Activated T-helper 1 cell treated with anti-CD3 and anti-CD28 coated beads, Interleukin-2, amount 50 U/mL, for 16 hours (primary cell): ENCODE results near the gene YWHAG.
A peak's percentile ranks its signal among the peaks of the same experiment; 100 is the strongest.
"Not testable (repeated sequence)": the region's sequence is repeated elsewhere in the genome, so short reads cannot be mapped to it uniquely, and the experiment has no call there.

Experiments used
- DNase-seq, 2 donors: peaks; one replicate each; pipeline ENCODE4 v3.0.0-alpha.2; 2020; ENCODE audit warnings: low read depth in 1 of 2, low spot score in 1 of 2

The YWHAG gene

DNA sequence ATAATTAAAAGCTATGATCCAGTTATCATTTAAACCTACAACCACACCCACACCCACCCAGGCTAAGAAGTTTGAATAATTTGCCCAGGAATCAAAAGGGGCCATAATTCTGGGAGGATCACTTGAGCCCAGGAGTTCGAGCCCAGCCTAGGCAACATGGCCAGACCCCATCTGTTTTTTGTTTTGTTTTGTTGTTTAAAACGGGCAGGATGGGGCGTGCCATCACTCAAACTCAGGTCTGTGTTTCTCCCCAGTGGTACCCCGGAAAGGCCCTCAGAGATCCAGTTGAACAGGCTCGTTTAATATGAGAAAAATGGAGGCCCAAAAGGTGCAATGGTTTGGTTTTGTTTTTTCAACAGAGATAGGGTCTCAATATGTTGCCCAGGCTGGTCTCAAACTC, 33.0 kb downstream of the YWHAG start:
- DNase-seq = no peak

DNA sequence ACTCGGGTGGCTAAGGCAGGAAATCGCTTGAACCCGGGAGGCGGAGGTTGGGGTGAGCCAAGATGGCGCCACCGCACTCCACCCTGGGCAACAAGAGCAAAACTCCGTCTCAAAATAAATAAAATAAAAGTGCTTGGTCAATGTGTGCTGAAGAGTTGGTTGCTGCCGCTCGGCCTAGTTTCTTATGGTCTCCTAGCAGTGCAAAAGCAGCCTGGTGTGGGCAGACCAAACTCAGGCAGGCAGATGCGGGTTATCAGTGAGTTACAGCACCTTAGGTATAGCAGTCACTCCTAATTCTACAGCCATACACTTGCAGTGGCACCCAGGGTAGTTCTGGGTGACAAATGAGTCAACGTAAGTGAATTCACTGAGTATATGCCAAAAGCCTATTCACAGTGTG, 33.7 kb downstream of the YWHAG start:
- DNase-seq = no peak

DNA sequence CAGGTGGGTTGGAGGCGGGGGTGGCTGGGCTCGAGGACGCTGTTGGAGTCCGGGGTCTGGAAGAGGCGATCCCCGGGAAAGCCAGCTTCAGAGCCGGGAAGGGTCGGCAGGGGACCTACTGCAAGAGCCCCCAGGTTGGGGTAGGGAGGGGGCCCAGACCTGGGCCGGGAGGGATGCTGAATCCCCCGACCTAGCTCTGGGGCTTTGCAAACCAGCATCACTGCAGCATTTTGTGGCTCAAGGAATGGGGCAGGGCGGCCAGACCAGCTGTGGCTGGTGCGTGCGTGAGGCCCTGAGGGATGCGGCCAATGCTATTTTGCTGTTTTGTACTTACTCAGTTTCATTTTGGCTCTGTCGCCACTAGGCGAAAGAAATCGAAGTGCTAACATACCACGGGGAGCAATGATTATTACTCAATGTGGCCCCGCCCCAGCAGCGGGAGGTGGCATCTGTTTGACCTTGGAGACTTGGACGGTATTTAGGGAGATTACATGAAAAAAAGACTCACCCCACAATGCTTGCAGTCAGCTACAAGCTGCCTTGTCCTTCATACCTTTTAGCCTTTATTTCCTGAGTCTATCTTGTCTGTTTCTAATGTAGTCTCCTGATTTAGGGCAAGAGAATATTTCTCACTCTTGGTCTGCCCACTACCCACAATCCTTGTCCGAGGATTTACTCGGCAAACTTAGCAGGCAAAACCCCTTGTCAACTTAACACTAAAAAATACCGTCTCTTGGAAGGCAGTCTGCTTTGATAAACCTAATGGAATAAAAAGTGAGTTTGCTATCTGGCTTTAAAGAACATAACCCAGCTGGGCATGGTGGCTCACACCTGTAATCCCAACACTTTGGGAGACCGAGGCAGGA, 40.1 kb downstream of the YWHAG start:
- DNase-seq = peak; percentile 26 to 40

DNA sequence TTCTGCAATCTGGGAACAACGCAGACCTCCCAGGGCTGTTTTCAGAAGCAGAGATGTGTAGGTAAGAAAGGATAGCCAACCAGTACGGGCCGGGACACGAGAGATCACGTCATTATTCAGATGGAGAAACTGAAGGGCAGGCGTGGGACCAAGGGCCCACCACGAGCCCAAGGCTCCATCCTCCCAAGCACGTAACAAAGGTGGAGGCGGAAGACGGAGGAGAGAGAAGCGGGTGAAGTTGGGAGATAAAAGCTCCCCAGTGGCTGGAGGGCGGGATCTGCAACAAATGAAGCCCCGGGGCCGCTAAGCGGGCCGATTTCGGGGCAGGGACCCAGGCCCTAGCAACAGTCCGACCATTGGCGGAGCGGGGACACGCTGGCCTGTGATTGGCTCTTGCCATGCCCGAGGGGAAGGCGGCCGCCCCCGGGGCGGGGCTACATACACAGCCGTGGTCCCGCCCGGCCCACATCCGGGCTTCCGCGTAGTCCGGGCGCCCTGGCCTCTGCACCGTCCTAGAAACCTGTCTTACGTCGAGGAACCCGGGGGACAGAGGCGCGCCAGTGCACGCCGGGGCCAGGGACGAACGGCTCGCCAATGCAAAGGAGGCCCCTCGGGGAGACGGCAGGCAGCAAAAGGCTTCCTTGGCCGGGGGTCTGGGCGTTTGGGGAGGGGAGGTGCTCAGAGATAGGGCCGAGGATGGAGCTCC, 40.9 kb downstream of the YWHAG start:
- DNase-seq = peak; percentile 90 to 93

DNA sequence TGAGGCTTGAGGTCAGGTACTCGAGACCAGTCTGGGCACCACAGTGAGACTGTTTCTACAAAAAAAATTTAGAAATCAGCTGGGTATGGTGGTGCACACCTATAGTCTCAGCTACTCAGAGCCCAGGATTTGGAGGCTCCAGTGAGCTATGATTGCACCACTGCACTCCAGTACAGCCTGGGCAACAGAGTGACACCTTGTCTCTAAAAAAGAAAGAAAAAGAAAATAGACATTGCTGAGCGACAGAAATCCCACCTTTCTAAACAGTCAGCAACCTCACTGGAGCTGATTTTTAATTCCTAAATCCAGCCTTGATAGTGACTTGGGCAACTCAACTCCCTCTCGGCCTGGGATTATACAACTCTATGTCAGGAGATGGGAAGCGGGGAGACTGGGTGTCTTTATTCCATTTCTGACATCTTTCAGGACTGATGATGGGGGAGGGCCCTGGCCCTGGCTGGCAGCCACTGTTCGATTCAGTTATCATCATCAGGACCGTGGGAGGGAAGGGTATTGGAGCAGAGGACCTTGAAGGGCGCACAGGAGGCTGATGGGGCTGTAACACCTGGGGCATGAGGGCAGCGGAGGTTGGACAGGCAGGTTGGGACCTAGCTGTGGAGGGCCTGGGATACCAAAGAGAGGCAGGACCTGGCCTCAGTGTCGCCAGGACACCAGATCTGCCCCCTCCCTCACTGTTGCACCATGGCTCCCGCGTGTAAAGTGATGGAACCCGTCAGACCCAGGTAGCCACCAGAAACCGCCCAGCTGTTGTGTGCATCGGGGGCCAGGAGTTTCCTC, 41.6 kb downstream of the YWHAG start:
- DNase-seq = no peak

DNA sequence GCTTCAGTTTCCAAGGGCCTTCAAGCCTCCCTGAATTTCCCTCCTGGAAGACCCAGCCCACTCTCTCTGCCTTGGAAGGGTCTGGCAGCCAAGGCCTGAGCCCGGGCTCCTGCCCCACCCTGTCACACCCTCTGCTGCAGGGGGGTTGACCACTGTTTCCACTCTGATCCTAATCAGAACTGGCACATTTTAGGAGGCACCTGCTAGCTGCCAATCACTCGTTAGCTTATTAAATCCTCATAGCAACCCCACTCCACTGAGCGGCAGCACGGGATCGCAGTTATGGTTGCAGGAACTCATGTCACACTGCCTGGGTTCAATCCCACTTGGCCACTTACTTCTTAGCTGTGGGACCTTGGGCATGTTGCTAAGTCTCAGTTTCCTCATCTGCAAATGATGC, 43.4 kb downstream of the YWHAG start:
- DNase-seq = no peak

DNA sequence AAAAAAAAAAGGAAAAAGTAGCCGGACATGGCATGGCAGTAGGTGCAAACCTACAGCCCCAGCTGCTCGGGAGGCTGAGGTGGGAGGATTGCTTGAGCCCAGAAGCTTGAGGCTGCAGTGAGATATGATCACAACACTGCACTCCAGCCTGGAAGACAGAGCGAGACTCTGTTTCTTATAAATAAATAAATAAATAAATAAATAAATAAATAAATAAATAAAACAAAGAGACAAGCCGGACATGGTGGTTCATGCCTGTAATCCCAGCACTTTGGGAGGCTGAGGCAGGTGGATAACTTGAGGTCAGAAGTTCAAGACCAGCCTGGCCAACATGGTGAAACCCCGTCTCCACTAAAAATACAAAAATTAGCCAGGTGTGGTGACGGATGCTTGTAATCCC, 44.1 kb downstream of the YWHAG start:
- DNase-seq = not testable (repeated sequence)

DNA sequence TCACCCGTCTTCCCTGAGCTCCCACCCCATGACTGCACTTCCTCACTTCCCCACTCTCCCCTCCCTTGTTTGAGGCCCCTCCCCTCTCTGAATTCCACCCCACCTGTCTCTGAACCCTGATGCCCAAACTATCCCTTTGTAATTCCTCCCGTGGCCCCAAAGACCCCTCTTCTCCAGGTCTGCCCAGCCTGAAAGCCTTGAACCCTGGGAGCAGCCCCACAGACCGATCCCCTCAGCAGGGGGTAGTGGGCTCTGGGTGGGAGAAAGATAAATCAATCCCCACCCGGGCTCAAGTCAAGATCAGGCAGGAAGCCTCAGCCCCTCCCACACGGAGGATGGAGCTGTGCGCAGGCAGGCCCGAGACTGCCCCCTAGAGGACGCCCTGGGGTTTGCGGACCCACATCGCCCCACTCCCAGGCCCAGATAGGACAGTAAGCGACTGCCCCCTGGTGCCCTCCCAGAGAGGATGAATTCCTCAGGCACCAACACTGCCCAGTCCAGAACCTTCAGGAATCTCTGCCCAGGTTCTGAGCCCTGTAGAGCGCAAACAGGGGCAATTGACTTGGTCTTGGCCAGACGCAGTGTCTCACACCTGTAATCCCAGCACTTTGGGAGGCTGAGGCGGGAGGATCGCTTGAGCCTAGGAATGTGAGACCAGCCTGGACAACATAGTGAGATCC, 44.6 kb downstream of the YWHAG start:
- peak; percentile 93 to 96 for DNase-seq

DNA sequence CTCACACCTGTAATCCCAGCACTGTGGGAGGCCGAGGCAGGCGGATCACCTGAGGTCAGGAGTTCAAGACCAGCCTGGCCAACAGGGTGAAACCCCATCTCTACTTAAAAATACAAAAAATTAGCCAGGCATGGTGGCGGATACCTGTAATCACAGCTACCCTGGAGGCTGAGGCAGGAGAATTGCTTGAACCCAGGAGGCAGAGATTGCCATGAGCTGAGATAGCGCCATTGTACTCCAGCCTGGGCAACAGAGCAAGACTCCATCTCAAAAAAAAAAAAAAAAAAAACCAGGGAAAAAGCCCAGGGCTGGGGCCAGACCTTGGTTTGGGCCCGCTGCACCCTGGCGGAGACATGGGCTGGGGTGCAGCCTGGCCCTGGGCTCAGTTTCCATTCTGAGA, 47.0 kb downstream of the YWHAG start:
- DNase-seq = not testable (repeated sequence)

DNA sequence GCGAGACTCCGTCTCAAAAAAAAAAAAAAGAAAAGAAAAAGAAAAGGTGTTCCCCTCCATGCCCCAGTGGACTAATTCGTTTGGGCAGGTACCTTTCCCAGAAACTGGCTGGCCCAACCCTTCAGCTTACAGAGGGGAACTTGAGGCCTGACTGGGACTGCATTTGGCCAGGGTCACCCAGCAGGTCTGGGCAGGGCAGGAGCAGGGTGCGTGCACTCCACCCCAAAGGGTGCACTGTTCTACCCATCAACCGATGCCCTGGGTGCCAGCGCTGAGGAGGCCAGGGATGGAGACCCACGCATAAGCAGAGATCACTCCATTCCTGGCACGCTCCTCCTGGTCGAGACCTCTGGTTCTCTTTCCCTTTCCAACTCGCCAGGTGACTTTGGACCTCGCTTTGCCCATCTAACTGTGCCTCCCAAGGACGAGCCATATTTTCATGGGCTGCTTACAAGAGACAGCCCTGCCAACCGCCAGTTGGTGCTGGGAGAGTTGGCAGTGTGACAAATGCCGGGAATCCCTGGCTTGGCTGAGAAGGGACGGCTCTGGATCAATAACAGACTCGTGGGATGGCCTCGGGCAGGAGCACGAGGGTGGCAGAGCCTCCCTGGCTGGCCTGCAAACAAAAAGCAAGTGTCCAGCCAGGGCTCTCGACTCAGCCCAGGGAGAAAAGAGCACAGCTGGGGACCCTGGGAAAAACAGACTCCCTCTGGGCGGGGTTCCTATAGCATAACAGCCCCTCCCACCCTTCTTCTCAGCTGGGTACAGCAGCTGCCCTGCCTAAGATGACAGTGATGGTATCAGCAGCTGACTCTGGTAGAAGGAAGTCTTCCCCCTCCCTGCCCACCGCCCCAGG, 48.5 kb downstream of the YWHAG start:
- DNase-seq = no peak

DNA sequence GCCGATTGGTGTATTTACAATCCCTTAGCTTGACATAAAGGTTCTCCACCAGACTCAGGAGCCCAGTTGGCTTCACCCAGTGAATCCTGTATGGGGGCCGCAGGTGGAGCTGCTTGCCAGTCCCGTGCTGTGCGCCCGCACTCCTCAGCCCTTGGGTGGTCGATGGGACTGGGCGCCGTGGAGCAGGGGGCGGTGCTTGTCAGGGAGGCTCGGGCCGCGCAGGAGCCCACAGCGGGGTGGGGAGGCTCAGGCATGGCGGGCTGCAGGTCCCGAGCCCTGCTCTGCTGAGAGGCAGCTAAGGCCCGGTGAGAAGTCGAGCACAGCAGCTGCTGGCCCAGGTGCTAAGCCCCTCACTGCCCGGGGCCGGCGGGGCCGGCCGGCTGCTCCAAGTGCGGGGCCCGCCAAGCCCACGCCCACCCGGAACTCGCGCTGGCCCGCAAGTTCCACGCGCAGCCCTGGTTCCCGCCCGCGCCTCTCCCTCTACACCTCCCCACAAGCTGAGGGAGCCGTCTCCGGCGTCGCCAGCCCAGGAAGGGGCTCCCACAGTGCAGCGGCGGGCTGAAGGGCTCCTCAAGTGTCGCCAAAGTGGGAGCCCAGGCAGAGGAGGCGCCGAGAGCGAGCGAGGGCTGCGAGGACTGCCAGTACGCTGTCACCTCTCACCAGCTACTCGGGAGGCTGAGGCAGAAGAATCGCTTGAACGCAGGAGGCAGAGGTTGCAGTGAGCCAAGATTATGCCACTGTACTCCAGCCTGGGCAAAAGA, 49.3 kb downstream of the YWHAG start:
- DNase-seq = not testable (repeated sequence)

DNA sequence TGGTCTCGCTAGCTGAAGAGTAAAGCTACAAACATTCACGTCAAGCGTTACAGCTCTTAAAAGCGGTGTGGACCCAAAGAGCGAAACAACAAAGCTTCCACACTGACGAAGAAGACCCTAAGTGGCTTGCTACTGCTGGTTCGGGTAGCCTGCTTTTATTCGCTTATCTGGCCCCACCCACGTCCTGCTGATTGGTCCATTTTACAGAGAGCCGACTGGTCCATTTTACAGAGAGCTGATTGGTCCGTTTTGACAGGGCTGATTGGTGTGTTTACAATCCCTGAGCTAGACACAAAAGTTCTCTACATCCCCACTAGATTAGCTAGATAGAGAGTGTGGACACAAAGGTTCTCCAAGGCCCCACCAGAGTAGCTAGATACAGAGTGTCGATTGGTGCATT, 49.9 kb downstream of the YWHAG start:
- not testable (repeated sequence) for DNase-seq

DNA sequence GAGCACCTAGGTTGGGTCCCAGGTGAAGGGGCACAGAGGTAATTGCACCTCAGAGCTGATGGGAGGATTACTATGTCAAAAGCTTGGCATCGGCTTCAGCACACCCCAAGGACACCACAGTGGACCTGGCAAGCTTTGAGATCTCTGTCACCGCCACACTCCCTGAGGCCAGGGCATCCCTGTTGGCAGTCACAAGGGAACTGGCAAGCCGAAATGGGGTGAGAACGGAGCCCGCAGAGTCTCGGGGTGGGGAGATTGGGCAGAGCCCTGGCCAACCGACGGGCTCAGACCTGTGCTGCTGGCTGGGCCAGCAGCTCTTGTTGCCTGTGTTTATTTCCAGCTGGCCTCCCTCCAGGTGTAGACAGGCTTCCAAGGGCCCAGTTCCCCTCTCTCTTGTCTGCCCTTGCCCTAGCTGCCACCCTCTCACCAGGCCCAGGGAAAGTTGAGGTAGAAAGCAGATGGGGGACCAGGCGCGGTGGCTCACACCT, 53.9 kb downstream of the YWHAG start:
- no peak for DNase-seq

DNA sequence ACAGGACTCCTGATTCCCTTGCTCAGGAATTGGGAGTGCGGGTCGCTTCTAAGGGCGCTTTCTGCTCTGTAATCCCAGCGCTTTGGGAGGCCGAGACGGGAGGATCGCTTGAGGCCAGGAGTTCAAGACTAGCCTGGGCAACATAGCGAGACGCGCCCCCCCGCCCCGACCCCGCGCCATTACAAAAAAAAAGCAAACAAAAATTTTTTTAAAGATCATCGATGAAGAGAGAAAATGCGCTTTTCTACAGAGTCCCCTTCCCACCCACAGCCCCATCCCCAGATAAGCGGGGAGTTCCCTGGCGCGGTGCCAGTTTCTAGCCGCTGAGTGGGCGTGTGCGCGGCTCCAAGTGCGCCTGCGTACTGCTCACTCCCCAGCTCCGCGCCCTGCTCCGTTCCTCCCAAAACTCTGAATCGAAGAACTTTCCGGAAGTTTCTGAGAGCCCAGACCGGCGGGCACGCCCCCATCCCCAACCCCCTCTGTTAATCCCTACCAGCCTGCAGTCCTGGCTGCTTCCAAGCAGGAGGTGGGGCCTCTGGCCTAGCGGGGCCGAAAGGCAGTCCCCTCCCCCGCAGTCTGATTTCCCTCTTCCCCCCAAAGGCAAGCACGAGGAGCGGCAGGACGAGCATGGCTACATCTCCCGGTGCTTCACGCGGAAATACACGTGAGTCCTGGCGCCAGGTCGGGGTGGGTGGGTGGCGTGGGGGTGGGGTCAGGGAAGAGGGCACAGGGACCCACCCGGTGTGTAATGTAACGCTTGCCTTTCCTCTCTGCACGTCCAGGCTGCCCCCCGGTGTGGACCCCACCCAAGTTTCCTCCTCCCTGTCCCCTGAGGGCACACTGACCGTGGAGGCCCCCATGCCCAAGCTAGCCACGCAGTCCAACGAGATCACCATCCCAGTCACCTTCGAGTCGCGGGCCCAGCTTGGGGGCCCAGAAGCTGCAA, 55.3 kb downstream of the YWHAG start:
- peak; percentile 63 to 73 for DNase-seq

DNA sequence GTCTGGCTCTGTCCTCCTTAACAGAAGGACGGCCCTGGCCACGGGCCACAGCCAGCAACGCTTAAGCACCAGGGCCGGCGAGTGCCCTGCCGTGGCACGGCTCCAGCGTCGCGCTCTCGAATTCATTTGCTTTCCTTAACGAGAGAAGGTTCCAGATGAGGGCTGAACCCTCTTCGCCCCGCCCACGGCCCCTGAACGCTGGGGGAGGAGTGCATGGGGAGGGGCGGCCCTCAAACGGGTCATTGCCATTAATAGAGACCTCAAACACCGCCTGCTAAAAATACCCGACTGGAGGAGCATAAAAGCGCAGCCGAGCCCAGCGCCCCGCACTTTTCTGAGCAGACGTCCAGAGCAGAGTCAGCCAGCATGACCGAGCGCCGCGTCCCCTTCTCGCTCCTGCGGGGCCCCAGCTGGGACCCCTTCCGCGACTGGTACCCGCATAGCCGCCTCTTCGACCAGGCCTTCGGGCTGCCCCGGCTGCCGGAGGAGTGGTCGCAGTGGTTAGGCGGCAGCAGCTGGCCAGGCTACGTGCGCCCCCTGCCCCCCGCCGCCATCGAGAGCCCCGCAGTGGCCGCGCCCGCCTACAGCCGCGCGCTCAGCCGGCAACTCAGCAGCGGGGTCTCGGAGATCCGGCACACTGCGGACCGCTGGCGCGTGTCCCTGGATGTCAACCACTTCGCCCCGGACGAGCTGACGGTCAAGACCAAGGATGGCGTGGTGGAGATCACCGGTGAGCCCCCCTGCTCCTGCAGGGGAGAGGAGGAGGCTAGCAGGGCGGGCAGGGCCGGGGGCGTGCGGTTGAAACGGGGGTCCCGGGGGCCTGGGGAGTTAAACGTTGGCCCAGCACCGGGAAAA, 56.2 kb downstream of the YWHAG start, which contains the start of gene HSPB1:
HSPB1 (plus strand) TSS at position 327 of the 855 bp plus-strand sequence; CDS start at position 367, 40 bp downstream.
- DNase-seq = peak; percentile 46 to 52

DNA sequence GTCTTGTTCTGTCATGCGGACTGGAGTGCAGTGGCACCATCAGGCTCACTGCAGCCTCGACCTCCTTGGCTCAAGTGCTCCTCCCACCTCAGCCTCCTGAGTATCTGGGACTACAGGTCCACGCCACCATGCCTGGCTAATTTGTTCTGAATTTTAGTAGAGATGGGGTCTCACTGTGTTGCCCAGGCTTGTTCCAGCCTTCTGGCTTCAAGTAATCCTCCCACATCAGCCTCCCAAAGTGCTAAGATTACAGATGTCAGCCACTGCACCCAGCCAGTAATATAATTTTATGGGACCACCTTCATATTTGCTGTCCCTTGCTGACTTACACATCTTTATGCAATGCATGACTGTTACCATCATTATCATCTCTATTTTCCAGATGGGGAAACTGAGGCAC, 57.8 kb downstream of the YWHAG start:
- DNase-seq = no peak

DNA sequence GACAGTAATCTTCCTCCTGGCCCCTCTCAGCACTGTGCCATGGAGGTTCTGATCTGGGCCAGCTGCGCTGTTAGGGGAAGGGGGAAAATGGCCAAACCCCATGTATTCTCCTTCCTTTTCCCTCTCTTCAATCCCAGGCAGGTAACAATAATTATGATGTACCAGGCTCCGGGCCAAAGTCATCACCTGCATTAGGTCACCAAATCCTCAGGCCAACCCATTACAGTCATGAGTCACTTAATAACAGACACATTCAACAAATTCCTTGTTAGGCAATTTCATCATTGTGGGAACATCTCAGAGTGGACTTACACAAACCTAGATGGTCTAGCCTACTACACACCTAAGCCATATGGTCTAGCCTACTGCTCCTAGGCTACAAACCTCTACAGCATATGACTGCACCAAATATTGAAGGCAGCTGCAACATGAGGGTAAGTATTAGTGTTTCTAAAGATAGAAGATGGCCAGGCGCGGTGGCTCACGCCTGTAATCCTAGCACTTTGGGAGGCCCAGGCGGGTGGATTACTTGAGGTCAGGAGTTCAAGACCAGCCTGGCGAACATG, 58.5 kb downstream of the YWHAG start:
- no peak for DNase-seq
